Lower lobe of right lung (tissue), 2 donors: ENCODE measurements around the gene TMPRSS9. TPM values are rescaled to one million over a fixed set of nuclear protein-coding genes. Genes with fewer than 3 reads are reported as not detected.
A peak's percentile ranks its signal among the peaks of the same experiment; 100 is the strongest.

Experiments
- ATAC-seq, 2 donors: fragments of 200-7000 bp; cut with Tn5 transposase; one replicate each; pipeline ENCODE4 v1.9.1; 2020 to 2022; ENCODE audit warnings: mild to moderate bottlenecking in 2 of 2, moderate library complexity in 2 of 2
- DNase-seq: peaks from one replicate; pipeline ENCODE4 v3.0.0-alpha.2; 2020
- H3K27ac ChIP-seq: fragments of 200-600 bp; one replicate; pipeline ENCODE4 v1.8.0; 2022
- H3K27me3 ChIP-seq: fragments of 200-600 bp; one replicate; pipeline ENCODE4 v1.8.0; 2022; ENCODE audit warnings: low read depth
- H3K36me3 ChIP-seq: fragments of 200-600 bp; one replicate; pipeline ENCODE4 v1.8.0; 2022; ENCODE audit warnings: mild to moderate bottlenecking
- H3K4me1 ChIP-seq: fragments of 200-600 bp; one replicate; pipeline ENCODE4 v1.8.0; 2022
- H3K4me3 ChIP-seq: fragments of 200-600 bp; one replicate; pipeline ENCODE4 v1.8.0; 2022; ENCODE audit warnings: mild to moderate bottlenecking
- H3K9me3 ChIP-seq: fragments of 200-600 bp; one replicate; pipeline ENCODE4 v1.8.0; 2022
- intact Hi-C: fragments of 100-400 bp; cut with DNase I; formaldehyde crosslinking; loops from one replicate; pipeline ENCODE4 v1.11.0; 2022
- total RNA-seq: library from RNA; stranded (reverse); fragmentation: NEBNext Ultra II Directional; extraction: Animal tissue kit (Norgen Biotek cat#: 25700); gene quantifications from one replicate; pipeline ENCODE4 v1.2.1, GENCODE V29; 2021
- TF ChIP-seq, protein P1 (sequence below): fragments of 200-600 bp; IDR thresholded peaks from one replicate; pipeline ENCODE4 v1.8.0; 2022; ENCODE audit warnings: antibody characterized with exemption, mild to moderate bottlenecking
- donor health status: DM: no; HTN: yes; CAD: no; lungs with severe emphysema.

The TMPRSS9 gene
- total RNA-seq, 1 donor from 2014 or later: not detected

- no peak overlapping the region for H3K27ac ChIP-seq
- TF ChIP-seq, protein P1, sequence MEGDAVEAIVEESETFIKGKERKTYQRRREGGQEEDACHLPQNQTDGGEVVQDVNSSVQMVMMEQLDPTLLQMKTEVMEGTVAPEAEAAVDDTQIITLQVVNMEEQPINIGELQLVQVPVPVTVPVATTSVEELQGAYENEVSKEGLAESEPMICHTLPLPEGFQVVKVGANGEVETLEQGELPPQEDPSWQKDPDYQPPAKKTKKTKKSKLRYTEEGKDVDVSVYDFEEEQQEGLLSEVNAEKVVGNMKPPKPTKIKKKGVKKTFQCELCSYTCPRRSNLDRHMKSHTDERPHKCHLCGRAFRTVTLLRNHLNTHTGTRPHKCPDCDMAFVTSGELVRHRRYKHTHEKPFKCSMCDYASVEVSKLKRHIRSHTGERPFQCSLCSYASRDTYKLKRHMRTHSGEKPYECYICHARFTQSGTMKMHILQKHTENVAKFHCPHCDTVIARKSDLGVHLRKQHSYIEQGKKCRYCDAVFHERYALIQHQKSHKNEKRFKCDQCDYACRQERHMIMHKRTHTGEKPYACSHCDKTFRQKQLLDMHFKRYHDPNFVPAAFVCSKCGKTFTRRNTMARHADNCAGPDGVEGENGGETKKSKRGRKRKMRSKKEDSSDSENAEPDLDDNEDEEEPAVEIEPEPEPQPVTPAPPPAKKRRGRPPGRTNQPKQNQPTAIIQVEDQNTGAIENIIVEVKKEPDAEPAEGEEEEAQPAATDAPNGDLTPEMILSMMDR: no peak
- intact Hi-C loops: no loop called here
Observed at GRCh38 chr19:2375353-2376121, 15.5 kb downstream of the TMPRSS9 start.

DNA sequence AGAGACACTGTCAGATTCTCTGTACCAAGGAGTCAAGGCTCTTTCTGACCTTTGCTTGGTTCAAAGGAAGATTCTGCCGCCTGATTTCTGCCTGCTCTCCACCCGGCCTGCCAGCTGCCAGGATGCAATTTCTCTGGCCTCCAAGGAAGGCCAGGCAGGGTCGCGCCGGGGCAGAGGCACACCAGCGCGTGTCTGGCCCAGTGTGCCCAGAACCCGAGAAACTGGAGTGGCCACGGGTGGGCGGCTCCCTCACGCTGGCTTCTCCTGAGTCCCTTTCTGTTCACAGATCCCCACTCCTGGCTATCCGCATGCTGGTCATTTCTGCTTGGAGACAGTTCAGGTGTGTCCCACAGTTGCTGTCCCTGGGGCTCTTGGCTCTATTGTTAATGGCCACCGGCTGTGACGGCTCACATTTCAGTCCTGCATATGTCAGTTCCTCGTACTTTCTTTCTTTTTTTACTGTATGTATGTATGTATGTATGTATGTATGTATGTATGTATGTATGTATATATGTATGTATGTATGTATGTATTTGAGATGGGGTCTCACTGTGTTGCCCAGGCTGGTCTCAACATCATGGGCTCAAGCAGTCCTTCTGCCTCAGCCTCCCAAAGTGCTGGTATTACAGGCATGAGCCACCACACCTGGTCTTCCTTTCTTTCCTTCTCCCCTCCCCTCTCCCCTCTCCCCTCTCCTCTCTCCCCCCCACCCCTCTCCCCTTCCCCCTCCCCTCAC, 16.9 kb downstream of the TMPRSS9 start:
- ATAC-seq (no peak), DNase-seq (no peak)
- no peaks in the 10 kb centered on the region for H3K9me3 ChIP-seq
- no peak overlapping the region for H3K27ac ChIP-seq
- no peaks in the 10 kb centered on the region for H3K4me1 ChIP-seq
- intact Hi-C loops: no loop called here
- H3K27me3 ChIP-seq: peaks cover 3% of the 10 kb centered on the region
- TF ChIP-seq, protein P1: no peak
- H3K36me3 ChIP-seq: no peaks in the 10 kb centered on the region
- no peak overlapping the region for H3K4me3 ChIP-seq

More at GRCh38 chr19:2375353-2376121, 15.5 kb downstream of the TMPRSS9 start:
- Histone ChIP-seq H3K4me3 (no peak overlapping the region), H3K4me1 (no peaks in the 10 kb centered on the region), H3K27me3 (peaks cover 4% of the 10 kb centered on the region), H3K36me3 (no peaks in the 10 kb centered on the region), H3K9me3 (no peaks in the 10 kb centered on the region)
- DNase-seq (no peak), ATAC-seq (peak in 1 of 2 donors; percentile 29)

DNA sequence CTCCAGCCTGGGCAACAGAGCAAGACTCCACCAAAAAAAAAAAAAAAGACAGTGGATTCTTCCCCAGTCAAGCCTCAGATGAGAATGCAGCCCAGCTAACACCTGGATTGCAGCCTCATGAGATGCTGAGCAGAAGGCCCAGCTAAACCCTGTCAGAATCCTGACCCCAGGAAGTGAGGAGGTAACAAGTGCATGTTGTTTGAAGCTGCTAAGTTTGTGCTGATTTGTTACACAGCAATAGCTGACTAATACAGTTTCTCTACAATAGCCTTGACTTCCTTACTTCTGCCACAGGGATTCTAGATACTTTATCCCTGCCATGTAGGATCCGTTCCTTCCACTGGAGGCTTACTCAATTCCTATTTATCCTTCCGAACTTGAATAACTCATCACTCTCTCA, 20.5 kb downstream of the TMPRSS9 start:
- H3K9me3 ChIP-seq: no peaks in the 10 kb centered on the region
- intact Hi-C loops: no loop called here
- DNase-seq (no peak), ATAC-seq (no peak)
- no peaks in the 10 kb centered on the region for H3K4me1 ChIP-seq
- no peaks in the 10 kb centered on the region for H3K36me3 ChIP-seq
- H3K4me3 ChIP-seq: no peak overlapping the region
- TF ChIP-seq, protein P1: no peak
- no peak overlapping the region for H3K27ac ChIP-seq
- H3K27me3 ChIP-seq: peaks cover 3% of the 10 kb centered on the region

GRCh38 chr19:2381148-2381820, 21.2 kb downstream of the TMPRSS9 start:
- TF ChIP-seq, protein P1: no peak
- no peaks in the 10 kb centered on the region for H3K4me1 ChIP-seq
- H3K4me3 ChIP-seq: no peak overlapping the region
- H3K27me3 ChIP-seq: peaks cover 3% of the 10 kb centered on the region
- no peak for DNase-seq
- no peak for ATAC-seq
- H3K36me3 ChIP-seq: no peaks in the 10 kb centered on the region
- intact Hi-C loops: no loop called here
- no peaks in the 10 kb centered on the region for H3K9me3 ChIP-seq
- no peak overlapping the region for H3K27ac ChIP-seq

DNA sequence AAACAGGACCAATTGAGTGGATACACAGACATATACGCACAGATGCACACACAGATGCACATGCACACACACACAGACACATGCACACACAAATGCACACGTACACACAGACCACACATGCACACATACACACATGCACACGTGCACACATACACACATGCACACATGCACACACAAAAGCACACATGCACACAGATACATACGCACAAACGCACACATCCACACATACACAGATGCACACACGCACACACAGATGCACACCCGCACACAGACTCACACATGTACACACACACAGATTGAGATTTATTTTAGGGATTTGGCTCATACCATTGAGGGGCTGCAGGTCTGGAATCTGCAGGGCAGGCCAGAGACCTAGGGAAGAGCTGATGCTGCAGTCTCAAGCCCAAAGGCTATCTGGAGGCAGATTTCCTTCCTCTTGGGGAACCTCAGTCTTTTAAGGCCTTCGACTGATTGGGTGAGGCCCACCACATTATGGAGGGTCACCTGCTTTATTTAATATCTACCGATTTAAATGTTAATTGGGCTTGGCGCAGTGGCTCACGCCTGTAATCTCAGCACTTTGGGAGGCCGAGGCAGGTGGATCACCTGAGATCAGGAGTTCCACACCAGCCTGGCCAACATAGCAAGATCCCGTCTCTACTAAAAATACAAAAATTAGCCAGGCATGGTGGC, 22.6 kb downstream of the TMPRSS9 start:
- TF ChIP-seq, protein P1: no peak
- ATAC-seq (no peak), DNase-seq (no peak)
- Histone ChIP-seq H3K27me3 (no peaks in the 10 kb centered on the region), H3K4me3 (no peak overlapping the region), H3K36me3 (no peaks in the 10 kb centered on the region), H3K4me1 (no peaks in the 10 kb centered on the region), H3K27ac (no peak overlapping the region), H3K9me3 (no peaks in the 10 kb centered on the region)
- intact Hi-C loops: no loop called here
